Chondrocyte (in vitro differentiated cells): ENCODE results near the gene SMOC2. TPM values are rescaled to one million over a fixed set of nuclear protein-coding genes. Genes with fewer than 3 reads are reported as not detected.
"Not testable (repeated sequence)": the region's sequence is repeated elsewhere in the genome, so short reads cannot be mapped to it uniquely, and the experiment has no call there.

Experiments used
- DNase-seq: peaks from one replicate; pipeline ENCODE4 v3.0.0; 2021; ENCODE audit warnings: mixed read lengths, low spot score
- H3K27ac Mint-ChIP-seq: one replicate; pipeline ENCODE4 v1.8.0; 2021; ENCODE audit warnings: mild to moderate bottlenecking, moderate library complexity, mixed read lengths; ENCODE audit not compliant: unreplicated experiment
- H3K27me3 Mint-ChIP-seq: 2 replicates; pipeline ENCODE4 v1.8.0; 2021; ENCODE audit warnings: low read depth, mixed read lengths
- H3K36me3 Mint-ChIP-seq: 2 replicates; pipeline ENCODE4 v1.8.0; 2021; ENCODE audit warnings: low read depth, mixed read lengths
- H3K4me1 Mint-ChIP-seq: 2 replicates; pipeline ENCODE4 v1.8.0; 2021; ENCODE audit warnings: low read depth, mild to moderate bottlenecking, mixed read lengths
- H3K4me3 Mint-ChIP-seq: one replicate; pipeline ENCODE4 v1.8.0; 2021; ENCODE audit warnings: mild to moderate bottlenecking, moderate library complexity, mixed read lengths; ENCODE audit not compliant: unreplicated experiment
- H3K9me3 Mint-ChIP-seq: 2 replicates; pipeline ENCODE4 v1.8.0; 2021; ENCODE audit warnings: low read depth, mixed read lengths
- total RNA-seq: library from RNA; stranded (reverse); gene quantifications from 3 replicates; pipeline ENCODE4 v1.2.1, GENCODE V29; 2021
- TF ChIP-seq, protein P1 (sequence below): fragments of 200-600 bp; sonication (generic); IDR thresholded peaks from 2 replicates; pipeline ENCODE4 v1.5.0; 2021; ENCODE audit warnings: antibody characterized with exemption, mild to moderate bottlenecking, moderate library complexity

The SMOC2 gene
- total RNA-seq, 1 donor from 2014 or later: 148 TPM

DNA sequence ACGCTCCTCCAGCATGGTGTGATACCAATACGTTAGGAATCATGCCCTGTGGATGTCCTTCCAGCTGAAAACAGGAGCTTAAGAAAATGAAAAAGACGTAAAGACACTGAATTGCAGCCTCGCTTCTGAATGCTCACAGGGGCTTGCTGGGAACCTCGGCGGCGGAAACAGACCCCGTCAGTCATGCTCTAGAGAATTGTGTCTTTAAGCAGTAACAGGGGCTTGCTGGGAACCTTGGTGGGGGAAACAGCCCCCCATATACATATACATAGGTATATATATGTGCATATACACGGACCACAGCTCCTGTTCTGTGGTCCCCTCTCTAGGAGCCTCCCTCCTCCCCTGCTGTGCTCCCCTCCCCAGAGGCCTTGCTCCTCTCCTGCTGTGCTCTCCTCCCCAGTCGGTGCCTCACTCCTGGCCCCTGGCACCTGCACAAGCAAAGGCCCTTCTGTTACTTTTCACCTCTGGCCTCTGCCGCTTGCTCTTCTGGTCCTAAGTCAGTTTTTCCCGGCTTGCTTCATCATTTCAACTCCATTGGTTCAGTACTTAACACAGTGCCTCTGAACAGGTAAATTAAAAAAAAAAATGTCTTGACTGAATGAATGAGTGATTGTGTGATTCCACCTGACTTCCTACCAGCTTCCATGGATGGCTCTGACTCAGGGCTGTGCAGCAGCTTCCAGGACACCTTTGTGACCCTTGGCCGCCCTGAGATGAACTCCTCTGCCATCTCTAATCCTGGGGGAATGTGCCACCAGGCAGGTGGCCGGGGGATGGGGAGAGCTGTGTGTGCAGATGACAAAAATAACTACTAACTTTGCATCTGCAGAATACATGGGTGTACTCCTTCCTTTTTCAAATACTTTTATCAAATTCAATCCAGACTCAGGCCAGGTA, 246.1 kb downstream of the SMOC2 start:
- Mint-ChIP-seq H3K36me3 (no peaks in the 10 kb centered on the region), H3K4me1 (peaks cover 2% of the 10 kb centered on the region), H3K4me3 (no peak overlapping the region), H3K27me3 (peaks cover 40% of the 10 kb centered on the region), H3K9me3 (no peaks in the 10 kb centered on the region), H3K27ac (no peak overlapping the region)
- TF ChIP-seq, protein P1, sequence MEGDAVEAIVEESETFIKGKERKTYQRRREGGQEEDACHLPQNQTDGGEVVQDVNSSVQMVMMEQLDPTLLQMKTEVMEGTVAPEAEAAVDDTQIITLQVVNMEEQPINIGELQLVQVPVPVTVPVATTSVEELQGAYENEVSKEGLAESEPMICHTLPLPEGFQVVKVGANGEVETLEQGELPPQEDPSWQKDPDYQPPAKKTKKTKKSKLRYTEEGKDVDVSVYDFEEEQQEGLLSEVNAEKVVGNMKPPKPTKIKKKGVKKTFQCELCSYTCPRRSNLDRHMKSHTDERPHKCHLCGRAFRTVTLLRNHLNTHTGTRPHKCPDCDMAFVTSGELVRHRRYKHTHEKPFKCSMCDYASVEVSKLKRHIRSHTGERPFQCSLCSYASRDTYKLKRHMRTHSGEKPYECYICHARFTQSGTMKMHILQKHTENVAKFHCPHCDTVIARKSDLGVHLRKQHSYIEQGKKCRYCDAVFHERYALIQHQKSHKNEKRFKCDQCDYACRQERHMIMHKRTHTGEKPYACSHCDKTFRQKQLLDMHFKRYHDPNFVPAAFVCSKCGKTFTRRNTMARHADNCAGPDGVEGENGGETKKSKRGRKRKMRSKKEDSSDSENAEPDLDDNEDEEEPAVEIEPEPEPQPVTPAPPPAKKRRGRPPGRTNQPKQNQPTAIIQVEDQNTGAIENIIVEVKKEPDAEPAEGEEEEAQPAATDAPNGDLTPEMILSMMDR: no peak
- no peak for DNase-seq

DNA sequence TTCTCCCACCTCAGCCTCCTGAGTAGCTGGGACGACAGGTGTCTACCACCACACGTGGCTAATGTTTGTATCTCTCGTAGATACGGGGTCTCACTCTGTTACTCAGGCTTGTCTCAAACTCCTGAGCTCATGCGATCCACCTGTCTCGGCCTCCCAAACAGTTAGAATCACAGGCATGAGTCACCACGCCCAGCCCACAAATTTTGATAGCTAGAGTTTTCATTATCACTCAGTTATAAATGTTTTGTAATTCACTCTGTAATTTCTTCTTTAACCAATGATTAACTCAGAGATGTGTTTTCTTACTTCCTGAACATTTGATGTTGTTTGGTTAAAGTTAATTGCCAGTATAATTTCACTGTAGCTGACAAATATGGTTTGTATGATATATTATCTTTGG, 249.3 kb downstream of the SMOC2 start:
- DNase-seq: no peak
- Mint-ChIP-seq H3K9me3 (peaks cover 8% of the 10 kb centered on the region), H3K27ac (no peak overlapping the region), H3K4me3 (no peak overlapping the region), H3K36me3 (no peaks in the 10 kb centered on the region), H3K4me1 (peaks cover 2% of the 10 kb centered on the region), H3K27me3 (peaks cover 19% of the 10 kb centered on the region)
- TF ChIP-seq, protein P1: no peak

DNA sequence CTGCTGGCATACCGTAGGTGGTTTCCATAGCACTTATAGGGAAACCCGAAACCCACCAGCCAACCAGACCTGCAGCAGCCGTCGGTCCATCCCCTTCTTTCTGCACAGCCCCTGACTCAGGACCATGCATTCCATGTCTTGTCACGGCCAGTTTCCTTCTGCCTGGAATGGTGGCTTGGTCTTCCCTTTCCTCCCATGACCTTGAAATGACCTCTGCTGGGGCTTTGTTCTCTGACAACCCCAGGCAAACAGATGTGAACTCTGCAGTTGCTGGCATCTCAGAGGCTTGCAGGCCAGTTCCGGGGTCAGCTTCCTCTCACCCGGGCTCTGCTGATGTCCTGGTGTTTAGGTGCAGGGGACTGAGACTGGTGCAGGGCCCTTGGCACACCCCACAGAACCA, 250.8 kb downstream of the SMOC2 start:
- Mint-ChIP-seq H3K27me3 (peaks cover 7% of the 10 kb centered on the region), H3K36me3 (no peaks in the 10 kb centered on the region), H3K4me1 (peaks cover 2% of the 10 kb centered on the region), H3K27ac (no peak overlapping the region), H3K4me3 (no peak overlapping the region), H3K9me3 (peaks cover 8% of the 10 kb centered on the region)
- DNase-seq: no peak
- TF ChIP-seq, protein P1: no peak

DNA sequence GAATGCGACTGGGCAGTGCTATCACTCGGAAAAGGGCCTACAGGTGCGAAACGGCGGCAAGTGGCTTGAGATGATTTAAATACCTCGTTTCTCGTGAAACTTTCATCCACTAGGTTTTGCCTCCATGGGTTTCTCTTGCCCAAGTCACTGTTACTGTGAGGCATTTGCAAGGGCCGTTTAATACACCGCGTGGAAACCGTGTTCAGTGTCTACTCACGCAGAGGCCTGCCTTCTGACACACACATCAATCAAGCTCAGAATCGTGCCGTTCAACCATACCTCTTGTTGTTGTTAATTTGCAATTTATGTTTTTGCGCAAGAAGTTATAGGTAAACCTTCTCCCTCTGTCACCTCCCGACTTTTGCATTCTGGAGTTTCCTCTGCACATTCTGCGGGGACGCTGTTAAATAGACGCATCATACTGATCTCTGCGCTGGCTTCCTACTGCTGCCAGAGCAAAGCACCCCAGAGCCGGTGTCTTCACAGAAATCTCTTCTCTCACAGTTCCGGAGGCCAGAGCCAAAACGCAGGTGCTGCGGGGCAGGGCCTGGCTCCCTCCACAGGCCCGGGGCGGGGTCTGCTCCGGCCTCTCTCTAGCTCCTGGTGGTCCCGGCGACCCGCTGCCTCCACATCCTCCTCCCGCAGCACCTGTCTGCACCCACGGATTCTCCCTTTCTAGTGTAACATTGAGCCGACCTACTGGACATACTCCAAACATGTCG, 251.4 kb downstream of the SMOC2 start:
- Mint-ChIP-seq H3K36me3 (no peaks in the 10 kb centered on the region), H3K27me3 (peaks cover 4% of the 10 kb centered on the region), H3K9me3 (peaks cover 10% of the 10 kb centered on the region), H3K27ac (no peak overlapping the region), H3K4me3 (no peak overlapping the region), H3K4me1 (peaks cover 2% of the 10 kb centered on the region)
- TF ChIP-seq, protein P1: no peak
- DNase-seq: no peak

DNA sequence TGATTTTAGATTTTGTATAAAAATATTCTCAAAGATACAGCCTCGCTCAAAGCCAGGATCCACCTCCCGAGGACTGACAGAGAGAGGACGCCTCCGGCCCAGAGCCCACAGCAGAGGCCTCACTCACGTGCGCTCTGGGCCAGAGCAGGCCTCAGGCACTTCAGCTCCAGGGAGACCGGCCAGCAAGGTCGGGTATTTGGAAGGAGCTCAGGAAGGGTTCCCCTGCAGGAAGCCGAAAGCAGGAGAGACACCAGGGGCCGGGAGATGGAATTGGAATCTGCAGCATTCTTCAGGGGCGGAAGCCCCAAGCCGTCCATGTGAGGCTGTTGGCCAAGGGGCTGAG, 251.9 kb downstream of the SMOC2 start:
- H3K36me3 Mint-ChIP-seq, H3K27me3 Mint-ChIP-seq, H3K4me1 Mint-ChIP-seq, H3K27ac Mint-ChIP-seq, DNase-seq, H3K4me3 Mint-ChIP-seq: not testable (repeated sequence)
- peaks cover 10% of the 10 kb centered on the region for H3K9me3 Mint-ChIP-seq

DNA sequence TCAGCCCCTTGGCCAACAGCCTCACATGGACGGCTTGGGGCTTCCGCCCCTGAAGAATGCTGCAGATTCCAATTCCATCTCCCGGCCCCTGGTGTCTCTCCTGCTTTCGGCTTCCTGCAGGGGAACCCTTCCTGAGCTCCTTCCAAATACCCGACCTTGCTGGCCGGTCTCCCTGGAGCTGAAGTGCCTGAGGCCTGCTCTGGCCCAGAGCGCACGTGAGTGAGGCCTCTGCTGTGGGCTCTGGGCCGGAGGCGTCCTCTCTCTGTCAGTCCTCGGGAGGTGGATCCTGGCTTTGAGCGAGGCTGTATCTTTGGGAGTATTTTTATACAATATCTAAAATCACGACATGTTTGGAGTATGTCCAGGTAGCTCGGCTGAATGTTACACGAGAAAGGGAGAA, 253.8 kb downstream of the SMOC2 start:
- not testable (repeated sequence) for H3K4me3 Mint-ChIP-seq, H3K27me3 Mint-ChIP-seq, H3K27ac Mint-ChIP-seq

More for the DNA sequence above, 253.8 kb downstream of the SMOC2 start:
- H3K36me3 Mint-ChIP-seq, DNase-seq, H3K4me1 Mint-ChIP-seq: not testable (repeated sequence)
- H3K9me3 Mint-ChIP-seq: peaks cover 10% of the 10 kb centered on the region
